NCI-H1092 treated with DMSO at 0.1 percent for 48 hours (cell line): ENCODE measurements around the gene TADA2B.
"Not testable (repeated sequence)": the region's sequence is repeated elsewhere in the genome, so short reads cannot be mapped to it uniquely, and the experiment has no call there.

Experiments
- DNase-seq: peaks from one replicate; lab custom pipeline; 2025; lab: John Stamatoyannopoulos, UW

Gene TADA2B

DNA sequence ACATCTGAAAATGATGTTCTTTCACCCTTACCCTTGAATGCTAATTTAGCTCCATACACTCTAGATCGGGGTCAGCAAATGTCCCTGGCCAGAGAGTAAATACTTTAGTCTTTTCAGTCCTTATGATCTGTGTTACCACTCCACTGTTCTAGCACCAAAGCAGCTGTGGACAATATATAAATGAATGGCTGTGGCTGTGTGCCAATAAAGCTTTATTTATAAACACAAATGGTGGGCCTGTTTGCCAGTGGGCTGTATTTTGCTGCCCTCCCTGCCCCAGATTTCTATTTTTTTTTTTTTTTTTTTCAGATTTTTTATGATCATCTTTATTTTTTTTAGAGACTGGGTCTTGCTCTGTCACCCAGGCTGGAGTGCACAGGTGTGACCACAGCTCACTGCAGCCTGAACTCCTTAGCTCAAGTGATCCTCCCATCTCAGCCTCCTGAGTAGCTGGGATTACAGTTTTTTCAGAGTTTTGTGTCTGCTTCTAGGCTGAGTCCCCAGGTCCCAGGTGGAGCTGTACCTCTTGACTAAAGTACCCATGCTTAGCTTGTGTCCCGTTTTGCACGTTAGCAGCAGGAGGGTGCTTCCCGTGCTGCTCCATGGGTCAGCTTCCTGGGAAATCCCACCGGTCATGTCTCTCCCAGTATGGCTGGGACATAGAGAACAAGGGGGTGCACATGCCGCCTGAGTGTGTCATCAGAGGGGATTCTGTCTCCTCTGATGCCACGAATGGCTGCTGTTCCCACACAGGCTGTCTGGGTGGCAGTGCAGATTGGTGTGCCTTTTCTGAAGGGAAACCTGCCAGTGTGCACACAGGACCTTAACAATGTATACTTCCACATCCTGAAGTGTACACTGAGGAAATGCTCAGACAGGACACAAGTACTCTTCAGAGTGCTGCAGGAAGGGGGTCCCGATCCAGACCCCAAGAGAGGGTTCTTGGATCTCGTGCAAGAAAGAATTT lies 40.7 kb downstream of the TADA2B start:
- DNase-seq, result no peak

DNA sequence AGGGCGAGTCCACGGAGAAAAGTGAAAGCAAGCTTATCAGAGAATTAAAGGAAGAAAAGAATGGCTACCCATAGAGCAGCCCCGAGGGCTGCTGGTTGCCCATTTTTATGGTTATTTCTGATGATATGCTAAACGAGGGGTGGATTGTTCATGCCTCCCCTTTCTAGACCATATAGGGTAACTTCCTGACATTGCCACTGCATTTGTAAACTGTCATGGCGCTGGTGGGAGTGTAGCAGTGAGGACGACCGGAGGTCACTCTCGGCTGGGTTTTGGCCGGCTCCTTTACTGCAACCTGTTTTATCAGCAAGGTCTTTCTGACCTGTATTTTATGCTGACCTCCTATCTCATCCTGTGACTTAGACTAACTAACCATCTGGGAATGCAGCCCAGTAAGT lies 41.4 kb downstream of the TADA2B start:
- not testable (repeated sequence) for DNase-seq

DNA sequence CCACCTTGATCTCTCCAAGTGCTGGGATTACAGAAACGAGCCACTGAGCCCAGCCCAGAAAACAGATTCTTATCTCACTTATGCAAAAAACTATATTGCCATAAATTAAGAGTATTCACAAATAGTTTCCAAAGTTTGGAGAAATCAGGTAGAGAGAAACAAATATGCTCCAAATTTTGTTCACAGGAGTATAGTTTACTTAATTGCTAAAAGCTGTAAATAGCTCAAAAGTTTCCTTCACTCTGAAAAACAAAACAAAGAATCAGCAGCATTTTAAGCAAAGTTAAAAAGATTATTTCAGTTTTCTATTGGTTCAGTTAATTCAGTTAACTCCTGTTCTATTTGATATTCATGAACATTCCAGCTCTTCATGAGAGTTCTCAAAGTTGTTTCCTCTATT lies 43.2 kb downstream of the TADA2B start:
- no peak for DNase-seq

DNA sequence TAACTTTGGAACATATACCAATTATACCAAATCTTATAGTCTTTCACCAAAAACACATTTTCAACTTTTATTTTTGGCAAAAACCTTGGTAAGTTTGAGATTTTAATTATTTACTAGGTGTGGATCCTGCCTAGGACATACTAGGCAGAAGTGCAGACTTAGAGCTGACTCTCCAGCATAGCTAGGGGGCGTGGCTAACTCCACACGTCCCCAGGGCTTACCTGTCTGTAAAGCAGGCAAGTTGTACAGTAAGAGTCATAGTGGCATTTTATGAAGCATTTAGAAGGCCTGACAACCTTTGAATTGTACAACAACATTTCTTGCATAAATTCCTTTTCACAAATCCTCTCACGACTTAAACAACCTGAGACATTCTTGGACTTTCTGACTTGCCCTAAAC lies 43.9 kb downstream of the TADA2B start:
- no peak for DNase-seq

DNA sequence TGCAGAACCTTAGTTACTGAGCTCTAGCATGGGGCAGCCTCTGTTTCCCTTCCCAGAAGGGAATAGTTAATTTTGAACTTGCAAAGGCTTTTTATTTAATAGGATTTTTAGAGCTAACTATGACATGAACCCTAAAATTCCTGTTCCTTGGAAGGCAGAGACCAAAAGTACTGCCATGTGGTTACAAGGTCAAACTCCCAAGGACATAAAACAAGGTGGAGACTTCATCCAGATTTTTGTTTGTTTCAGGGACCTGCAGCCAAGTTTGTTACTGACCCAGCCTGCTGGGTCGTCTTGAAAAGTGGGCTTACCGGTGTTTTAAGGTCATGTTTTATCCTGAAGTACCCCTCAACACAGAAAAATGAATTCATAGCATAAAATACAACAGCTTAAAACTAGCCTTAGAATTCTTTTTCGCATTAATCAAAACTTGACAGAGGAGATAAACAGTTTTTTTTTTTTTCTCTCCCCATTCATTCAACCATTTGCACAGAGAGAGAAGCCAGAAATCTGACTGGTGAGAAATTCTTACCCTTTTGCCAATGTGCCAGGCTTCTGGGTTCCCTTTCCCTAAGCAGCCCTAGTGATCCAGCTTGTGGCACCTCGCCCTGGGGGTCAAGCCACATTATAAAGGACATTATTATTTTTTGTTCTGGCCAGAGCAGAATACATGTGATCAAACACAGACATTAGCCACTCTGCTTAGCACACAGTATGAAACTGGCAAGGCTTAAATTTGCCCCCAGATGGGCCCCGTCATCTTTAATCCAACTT lies 46.2 kb downstream of the TADA2B start:
- DNase-seq, result no peak

DNA sequence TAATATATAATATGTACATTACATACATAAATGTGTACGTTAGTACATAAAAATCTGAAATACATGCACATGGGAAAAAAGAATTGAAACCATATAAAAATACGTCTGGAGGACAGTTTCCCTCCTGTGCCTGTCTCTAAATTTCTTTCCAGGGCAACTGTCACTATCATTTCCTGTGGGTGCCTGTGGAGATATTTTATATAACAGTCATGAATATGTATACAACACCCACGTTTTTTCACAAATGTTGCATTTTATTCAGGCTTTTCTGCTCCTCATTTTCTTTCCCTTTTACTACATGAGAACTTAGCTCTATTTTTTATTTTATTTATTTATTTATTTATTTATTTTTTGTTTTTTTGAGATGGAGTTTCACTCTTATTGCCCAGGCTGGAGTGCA lies 48.9 kb downstream of the TADA2B start:
- DNase-seq, result no peak

DNA sequence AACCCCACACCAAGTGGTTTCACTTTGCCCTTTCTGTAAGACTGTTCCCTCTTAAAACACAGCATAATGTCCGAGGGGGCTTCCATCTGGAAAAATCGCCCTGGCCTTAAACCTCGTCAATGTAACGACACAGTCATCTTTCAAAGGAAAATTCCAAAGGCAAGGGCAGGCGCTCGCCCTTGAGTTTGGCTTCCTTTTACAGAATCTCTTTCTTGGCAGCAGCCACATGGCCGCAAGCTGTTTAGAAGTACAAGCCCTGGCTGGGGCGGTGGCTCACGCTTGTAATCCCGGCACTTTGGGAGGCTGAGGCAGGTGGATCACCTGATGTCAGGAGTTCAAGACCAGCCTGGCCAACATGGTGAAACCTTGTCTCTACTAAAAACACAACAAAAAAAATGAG lies 51.7 kb downstream of the TADA2B start:
- no peak for DNase-seq

DNA sequence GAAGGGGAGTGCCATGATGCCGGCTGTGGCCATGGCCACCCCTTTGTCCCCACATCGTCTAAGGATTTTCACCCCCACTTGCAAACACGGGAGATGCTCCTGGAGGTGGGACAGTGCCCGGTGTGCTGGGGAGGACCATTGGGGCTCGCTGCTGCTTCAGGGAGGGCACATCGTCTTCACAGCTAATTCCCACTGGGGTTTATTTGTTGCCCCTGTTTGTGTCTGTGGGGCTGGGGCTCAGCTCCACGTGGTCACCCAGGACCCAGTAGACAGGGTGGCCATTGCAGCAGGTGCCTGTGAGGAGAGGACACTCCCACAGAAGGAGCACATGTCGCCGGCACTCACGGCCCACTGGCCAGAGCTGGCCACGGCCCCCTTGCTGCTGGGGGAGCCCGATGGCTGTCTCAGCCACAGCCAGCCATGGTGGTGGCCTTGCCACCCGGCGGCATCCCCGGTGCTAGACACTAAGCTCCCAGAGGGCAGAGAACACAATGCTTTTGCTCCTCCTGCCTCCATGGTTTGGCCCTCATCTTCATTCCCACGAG lies 52.5 kb downstream of the TADA2B start:
- DNase-seq, result no peak

DNA sequence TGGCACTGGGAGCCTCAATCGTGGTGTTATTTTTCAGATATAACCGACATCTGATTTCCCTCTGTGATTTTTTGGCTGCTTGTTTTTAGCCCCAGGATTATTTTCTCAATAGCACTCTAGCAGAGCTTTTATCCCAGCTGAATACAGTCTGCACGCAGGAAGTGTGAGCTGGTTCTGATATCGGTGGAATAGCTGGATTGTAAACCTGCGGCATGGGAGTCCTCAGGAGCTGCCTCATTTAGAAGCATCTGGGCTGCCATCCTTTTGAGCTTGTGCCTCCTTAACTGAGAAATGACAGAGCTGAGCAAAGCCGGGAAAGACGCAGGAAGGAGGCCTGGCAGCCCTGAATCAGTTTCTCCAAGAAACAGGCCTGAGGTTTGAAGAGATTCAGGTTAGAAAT lies 53.1 kb downstream of the TADA2B start:
- no peak for DNase-seq

DNA sequence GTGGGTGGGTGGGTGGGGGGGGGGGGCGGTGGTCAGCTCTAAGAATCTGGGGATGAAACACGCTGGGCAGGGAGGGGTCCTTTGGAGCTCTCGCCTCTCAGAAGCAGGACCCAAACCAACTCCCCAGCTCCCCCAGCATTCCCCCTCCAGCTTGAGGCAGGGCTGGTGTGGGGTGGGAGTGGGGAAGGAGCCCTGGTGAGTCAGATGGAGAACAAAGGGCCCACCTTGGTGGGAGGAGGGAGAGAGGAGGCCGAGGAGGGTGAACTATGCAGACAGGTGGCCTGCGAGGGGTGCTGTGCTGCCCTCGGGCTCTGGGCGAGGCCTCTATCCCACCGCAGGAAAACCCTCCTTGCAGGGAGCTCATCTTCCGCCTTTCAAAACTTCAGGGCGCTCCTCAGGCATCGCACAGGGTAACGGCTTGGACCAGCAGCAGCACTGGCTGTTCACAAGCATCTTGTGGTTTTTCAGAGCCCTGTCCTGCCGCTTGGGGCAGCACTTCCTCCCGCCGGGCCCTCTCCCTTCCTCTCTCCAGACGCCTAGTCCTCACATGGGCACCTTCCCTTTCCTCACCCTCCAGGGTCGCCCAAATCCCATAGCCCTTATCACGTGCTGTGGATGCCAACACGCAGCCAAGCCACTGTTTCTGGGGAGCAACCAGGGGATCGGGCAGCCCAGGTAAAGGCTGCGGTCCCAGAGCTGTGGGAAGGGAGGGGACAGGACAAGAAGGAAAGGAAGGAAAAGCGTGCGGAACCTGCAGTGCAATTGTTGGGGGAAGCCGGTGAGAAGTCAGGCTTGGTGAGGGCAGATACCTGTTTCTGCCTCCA lies 58.7 kb downstream of the TADA2B start:
- peak; percentile 63 for DNase-seq

DNA sequence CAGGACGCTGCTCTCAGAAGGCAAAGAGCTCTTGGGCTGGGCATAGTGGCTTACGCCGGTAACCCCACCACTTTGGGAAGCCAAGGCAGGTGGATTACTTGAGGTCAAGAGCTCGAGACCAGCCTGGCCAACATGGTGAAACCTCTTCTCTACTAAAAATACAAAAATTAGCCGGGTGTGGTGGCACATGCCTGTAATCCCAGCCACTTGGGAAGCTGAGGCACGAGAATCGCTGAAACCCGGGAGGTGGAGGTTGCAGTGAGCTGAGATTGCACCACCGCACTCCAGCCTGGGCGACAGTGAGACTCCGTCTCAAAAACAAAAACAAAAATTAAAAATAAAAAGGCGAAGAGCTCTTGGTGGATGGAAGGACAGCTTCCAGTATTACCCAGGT lies 59.3 kb downstream of the TADA2B start:
- DNase-seq, result not testable (repeated sequence)

DNA sequence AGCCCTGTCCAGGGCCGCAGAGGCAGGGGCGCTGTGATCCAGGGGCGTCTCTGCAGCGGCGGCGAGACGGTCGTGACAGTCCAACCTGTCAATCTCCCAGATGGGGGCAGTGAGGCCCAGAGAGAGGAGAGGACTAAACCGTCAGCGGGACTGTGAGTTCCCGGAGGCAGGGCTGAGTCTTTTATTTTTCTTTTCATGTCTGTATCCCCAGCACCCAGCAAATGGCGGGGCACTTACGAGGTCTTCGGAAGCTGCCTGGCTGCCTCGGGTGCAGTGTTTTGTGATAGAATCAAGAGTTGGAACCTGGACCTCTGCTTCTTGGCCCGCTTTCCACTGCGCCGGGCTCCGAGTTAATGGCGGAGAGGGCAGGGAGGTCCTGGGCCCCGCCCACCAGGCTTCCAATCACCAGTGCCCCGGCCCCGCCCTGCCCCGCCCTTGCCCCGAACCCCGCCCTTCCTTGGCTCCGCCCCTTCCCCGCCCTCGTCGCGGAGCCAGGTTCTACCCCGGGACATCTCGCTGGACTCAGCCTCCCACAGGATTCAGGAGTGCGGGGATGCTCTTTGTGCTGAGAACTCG lies 59.9 kb downstream of the TADA2B start:
- peak; percentile 50 for DNase-seq

DNA sequence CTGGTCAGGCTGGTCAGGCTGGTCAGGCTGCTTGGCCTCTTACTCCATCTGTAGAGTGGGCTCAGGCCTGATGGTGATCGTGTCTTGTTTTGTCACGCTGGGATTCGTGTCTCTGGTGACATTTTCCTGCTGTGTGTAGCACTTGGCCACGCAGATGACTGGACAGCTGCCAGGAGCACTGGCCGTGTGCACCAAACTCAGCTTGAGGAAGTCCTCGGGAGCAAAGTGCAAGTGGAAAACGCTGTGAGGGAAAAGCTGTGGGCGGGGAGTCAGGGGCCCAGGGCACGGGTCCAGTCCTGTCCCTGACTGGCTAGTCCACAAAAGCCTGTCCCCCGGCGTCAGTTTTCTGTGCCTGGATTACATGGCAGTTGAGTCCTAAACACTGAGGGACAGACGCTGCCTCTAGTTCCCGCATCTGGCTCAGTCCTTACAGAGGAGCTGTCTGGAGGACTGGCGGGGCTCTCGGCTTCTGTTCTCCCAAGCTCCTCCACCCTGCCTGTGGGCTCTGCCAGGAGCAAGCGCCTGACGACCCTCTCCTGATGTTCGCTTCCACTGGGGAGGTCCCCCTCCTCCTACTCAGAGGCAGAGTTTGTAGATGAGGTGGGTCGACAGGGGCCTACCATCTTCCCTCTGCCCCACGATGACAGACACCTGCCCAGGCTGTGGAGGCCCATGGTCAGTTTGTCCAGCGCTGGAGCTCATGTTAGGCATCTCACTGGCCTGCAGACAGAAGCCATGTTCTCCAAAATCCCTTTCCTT lies 60.6 kb downstream of the TADA2B start:
- peak; percentile 17 for DNase-seq

DNA sequence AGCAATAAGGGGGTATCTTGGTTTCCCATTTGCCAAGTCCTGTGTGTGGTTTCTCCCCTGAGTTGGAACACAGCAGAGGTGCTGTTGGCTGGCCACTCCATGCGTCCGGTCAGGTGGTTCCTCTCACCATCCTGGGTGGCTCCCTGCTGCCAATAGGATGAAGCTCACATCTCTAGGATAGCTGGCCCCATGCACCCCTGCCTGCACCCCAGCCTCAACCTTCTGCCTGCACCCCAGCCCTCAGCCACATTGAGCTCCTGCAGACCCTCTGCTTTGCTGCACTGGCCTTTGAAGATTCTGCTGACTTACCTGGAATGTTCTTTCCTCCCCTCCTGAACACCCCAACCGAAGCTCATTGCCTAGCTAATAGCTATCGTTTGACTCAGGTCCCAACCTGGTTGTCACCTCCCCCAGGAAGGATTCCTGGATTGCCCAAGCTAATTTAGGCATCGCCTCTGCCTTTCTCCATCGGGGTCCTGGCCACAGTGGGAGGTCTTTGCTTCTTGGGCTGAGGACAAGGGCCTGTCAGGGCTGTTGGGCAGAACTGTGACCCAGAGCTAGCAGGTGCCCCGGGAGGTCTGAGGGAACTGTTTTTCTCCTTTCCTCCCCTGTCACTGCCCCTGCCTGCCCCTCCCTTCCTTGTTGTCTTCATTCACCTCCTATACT lies 61.3 kb downstream of the TADA2B start:
- DNase-seq, result no peak

DNA sequence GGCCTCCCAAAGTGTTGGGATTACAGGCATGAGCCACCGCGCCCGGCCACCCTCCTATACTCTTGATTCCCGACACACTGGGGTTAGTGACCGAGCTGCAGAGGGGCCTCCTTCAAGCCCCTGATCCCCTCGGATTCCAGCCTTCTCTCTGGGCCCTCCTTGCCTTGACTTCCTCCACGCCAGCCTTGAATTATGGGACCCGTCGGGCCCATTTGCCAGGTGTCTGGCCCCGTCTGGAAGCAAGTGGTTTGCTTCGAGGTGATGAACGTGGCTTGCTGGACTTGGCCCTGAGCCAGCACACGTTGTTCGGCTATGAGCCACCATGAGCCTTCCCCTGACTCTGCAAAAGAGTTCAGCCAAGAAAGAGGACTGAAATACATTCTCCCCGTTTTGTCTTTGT lies 62.1 kb downstream of the TADA2B start:
- DNase-seq, result no peak

DNA sequence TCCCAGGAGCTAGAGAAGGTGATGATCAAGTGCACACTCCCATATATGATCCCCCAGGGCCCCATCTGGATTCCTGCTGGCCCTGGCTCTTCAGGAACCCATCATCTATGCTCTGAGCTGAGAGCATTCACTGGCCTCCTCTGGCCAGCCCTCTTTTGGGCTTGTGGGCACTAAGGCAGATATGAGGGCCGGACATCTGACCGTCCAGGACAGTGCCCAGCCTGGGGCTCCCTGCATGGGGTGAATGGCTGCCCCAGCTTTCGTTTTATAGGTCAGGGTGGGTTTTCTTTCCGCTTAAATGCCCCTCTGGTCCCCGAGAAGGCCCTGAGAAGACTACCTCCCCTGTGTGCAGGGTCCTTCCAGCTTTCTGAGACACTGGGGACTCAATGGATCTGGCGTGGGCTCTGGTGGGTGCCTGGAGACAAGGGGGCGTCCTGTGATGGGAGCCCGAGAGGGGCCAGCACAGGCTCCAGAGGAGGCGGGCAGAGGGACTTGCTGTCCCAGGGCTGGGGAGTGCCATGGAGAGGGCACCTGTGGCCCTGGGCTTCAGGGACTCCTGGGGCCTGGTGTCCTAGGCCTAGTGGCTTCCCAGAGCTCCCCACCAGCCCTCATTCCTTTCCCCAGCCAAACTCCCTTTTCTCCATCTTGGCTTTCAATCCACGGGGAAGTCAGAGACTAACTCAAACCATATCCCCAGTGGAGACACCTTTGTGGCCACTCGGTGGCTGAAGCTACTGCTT lies 64.2 kb downstream of the TADA2B start:
- DNase-seq, result no peak
